GM18873 (cell line): ENCODE results near the gene IFITM1.
"Not testable (repeated sequence)": the region's sequence is repeated elsewhere in the genome, so short reads cannot be mapped to it uniquely, and the experiment has no call there.

ENCODE experiments used
- ATAC-seq: cut with Tn5 transposase; IDR thresholded peaks from one replicate; pipeline ENCODE4 v1.9.1; 2021; ENCODE audit warnings: mild to moderate bottlenecking, moderate library complexity, moderate number of reproducible peaks; ENCODE audit not compliant: unreplicated experiment, low FRiP score

The IFITM1 gene

GRCh38 chr11:360326-361280, 46.8 kb downstream of the IFITM1 start:
- no peak for ATAC-seq

GRCh38 chr11:362642-363442, 49.0 kb downstream of the IFITM1 start:
- ATAC-seq, result no peak

GRCh38 chr11:363443-363805, 49.6 kb downstream of the IFITM1 start:
- ATAC-seq, result not testable (repeated sequence)

GRCh38 chr11:363948-364761, 50.3 kb downstream of the IFITM1 start:
- no peak for ATAC-seq
